ENCODE data around the gene NCOR2. TPM values are rescaled to one million over a fixed set of nuclear protein-coding genes. Genes with fewer than 3 reads are reported as not detected.

NCOR2 gene
- total RNA-seq, 1 experiment from 2014 or later: 153 TPM

GRCh38 chr12:124560146-124560890 lies 7.1 kb downstream of the NCOR2 start:
- intact Hi-C loops (cut with micrococcal nuclease): loop anchor here (10.0 kb wide), 1 partner anchor 166 kb away; no protein-coding TSS in a partner anchor
- H3K79me2 ChIP-seq (ENCODE audit: insufficient read depth, low read length): peaks cover 97% of the 10 kb centered on the region
- no peaks in the 10 kb centered on the region for H3K27me3 ChIP-seq (ENCODE audit: insufficient read depth, low read length)
- H3K36me3 ChIP-seq (ENCODE audit: control insufficient read depth in 1 of 2, insufficient read depth in 2 of 2, low read length in 2 of 2): peaks cover 0 to 6% of the 10 kb centered on the region in 2 experiments; a peak in 1 of 4 replicates
- H2AFZ ChIP-seq (ENCODE audit: low read depth, low read length, poor library complexity, severe bottlenecking): no peak overlapping the region
- no peaks in the 10 kb centered on the region for H3K9me2 ChIP-seq (ENCODE audit: insufficient read depth)
- H3K27ac ChIP-seq (ENCODE audit: low read depth, low read length): no peak overlapping the region
- peaks cover 17% of the 10 kb centered on the region; the same call in 1 of the 2 replicates for H4K20me1 ChIP-seq (ENCODE audit: insufficient read depth)
- H3K9me3 ChIP-seq (ENCODE audit: control insufficient read depth in 1 of 2, insufficient read depth in 1 of 2, low read depth in 1 of 2, low read length in 2 of 2): no peaks in the 10 kb centered on the region
- no peak overlapping the region for H3K4me3 ChIP-seq (replicated peaks in 1 of 2; ENCODE audit: low read depth in 1 of 2, low read length in 2 of 2)
- ATAC-seq (no peak), DNase-seq (ENCODE audit: low read depth, low spot score) (no peak)
- TF ChIP-seq REST (IDR thresholded peaks at IDR 0.05; ENCODE audit: low read depth) (no peak), TCF7L2 (IDR thresholded peaks at IDR 0.05; ENCODE audit: borderline replicate concordance, extremely low read depth, insufficient read depth, insufficient read length) (no peak), JUND (IDR thresholded peaks at IDR 0.05) (no peak), FOSL1 (IDR thresholded peaks at IDR 0.05; ENCODE audit: low read depth) (no peak), ZBTB33 (IDR thresholded peaks at IDR 0.05; ENCODE audit: extremely low read depth, insufficient replicate concordance, low read length) (no peak), EZH2 (IDR thresholded peaks at IDR 0.05) (no peak), YY1 (IDR thresholded peaks at IDR 0.05; ENCODE audit: extremely low read depth, insufficient replicate concordance, low read depth, low read length) (no peak), ZFX (IDR thresholded peaks at IDR 0.05) (no peak), EGR1 (IDR thresholded peaks at IDR 0.05; ENCODE audit: low read depth) (no peak), CEBPB (IDR thresholded peaks at IDR 0.05; ENCODE audit: low read depth) (no peak), POLR2A (IDR thresholded peaks at IDR 0.05; ENCODE audit: borderline replicate concordance, extremely low read depth, insufficient read depth, insufficient read length) (no peak), SP1 (IDR thresholded peaks at IDR 0.05; ENCODE audit: low read depth) (no peak)
- TF ChIP-seq, protein P1, sequence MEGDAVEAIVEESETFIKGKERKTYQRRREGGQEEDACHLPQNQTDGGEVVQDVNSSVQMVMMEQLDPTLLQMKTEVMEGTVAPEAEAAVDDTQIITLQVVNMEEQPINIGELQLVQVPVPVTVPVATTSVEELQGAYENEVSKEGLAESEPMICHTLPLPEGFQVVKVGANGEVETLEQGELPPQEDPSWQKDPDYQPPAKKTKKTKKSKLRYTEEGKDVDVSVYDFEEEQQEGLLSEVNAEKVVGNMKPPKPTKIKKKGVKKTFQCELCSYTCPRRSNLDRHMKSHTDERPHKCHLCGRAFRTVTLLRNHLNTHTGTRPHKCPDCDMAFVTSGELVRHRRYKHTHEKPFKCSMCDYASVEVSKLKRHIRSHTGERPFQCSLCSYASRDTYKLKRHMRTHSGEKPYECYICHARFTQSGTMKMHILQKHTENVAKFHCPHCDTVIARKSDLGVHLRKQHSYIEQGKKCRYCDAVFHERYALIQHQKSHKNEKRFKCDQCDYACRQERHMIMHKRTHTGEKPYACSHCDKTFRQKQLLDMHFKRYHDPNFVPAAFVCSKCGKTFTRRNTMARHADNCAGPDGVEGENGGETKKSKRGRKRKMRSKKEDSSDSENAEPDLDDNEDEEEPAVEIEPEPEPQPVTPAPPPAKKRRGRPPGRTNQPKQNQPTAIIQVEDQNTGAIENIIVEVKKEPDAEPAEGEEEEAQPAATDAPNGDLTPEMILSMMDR (IDR thresholded peaks at IDR 0.05 in 2 of 3, conservative IDR thresholded peaks at IDR 0.05 in 1 of 3; ENCODE audit: borderline replicate concordance in 1 of 3, insufficient read depth in 1 of 3, low read depth in 2 of 3, low read length in 2 of 3): no peak
- TF ChIP-seq, protein P2, sequence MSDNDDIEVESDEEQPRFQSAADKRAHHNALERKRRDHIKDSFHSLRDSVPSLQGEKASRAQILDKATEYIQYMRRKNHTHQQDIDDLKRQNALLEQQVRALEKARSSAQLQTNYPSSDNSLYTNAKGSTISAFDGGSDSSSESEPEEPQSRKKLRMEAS (IDR thresholded peaks at IDR 0.05): no peak
- no peak overlapping the region for H3K9ac ChIP-seq (ENCODE audit: low read length)
- RAD21 ChIA-PET (ENCODE audit: low non-redundant PET in 1 of 2, low total read pairs in 2 of 2, uncharacterized antibody in 2 of 2, unreplicated experiment in 2 of 2): no interaction called here
- peaks cover 0 to 6% of the 10 kb centered on the region in 2 experiments; a peak in 3 of 4 replicates for H3K4me1 ChIP-seq (ENCODE audit: control insufficient read depth in 1 of 2, insufficient read depth in 2 of 2, low read length in 2 of 2)
- H3K4me2 ChIP-seq (ENCODE audit: low read length): no peak overlapping the region
- POLR2A ChIA-PET: interaction anchor here (1.0 kb wide), 1 partner anchor 9 kb away, joined by 3 read pairs; no protein-coding TSS in a partner anchor
- CTCF ChIA-PET: no interaction called here
- BruUV-seq (replicated peaks): no TSS peak

Measured in HCT116 (cell line).